A673 (cell line): ENCODE results near the gene SLC35F1.

Source experiments
- CTCF ChIP-seq: fragments of 300-800, 200-600 bp; sonication (generic); conservative IDR thresholded peaks from 2 replicates; pipeline ENCODE4 v1.5.1; 2017; ENCODE audit warnings: low read depth, mild to moderate bottlenecking, antibody characterized with exemption, low read length, moderate library complexity, mixed read lengths
- EZH2 ChIP-seq: fragments of 200-600 bp; sonication (generic); IDR thresholded peaks from 2 replicates; pipeline ENCODE4 v1.6.1; 2017; ENCODE audit warnings: borderline replicate concordance, low read depth, mild to moderate bottlenecking, mixed read lengths, antibody characterized with exemption, low read length; ENCODE audit not compliant: poor library complexity, severe bottlenecking

- TF ChIP-seq CTCF (no peak), EZH2 (no peak)
Observed at GRCh38 chr6:117971637-117972036, 64.6 kb downstream of the SLC35F1 start.
